Trophoblast cell (in vitro differentiated cells and primary cell): ENCODE measurements around the gene PEX10.

Experiments
- DNase-seq, 2 donors: peaks; one replicate each; pipeline ENCODE4 v3.0.0-alpha.2; 2016
- H2AFZ ChIP-seq: 2 replicates; pipeline ENCODE4 v1.6.1; 2013; ENCODE audit warnings: low read length, moderate library complexity, mild to moderate bottlenecking; ENCODE audit not compliant: insufficient read depth, poor library complexity
- H2AK5ac ChIP-seq: 2 replicates; pipeline ENCODE4 v1.6.1; 2013; ENCODE audit warnings: mild to moderate bottlenecking, low read length
- H2BK120ac ChIP-seq: 2 replicates; pipeline ENCODE4 v1.6.1; 2013; ENCODE audit warnings: low read length, mild to moderate bottlenecking, moderate library complexity; ENCODE audit not compliant: insufficient read depth, poor library complexity
- H2BK12ac ChIP-seq: 2 replicates; pipeline ENCODE4 v1.6.1; 2013; ENCODE audit warnings: mild to moderate bottlenecking, low read length, moderate library complexity
- H2BK5ac ChIP-seq: 2 replicates; pipeline ENCODE4 v1.6.1; 2013; ENCODE audit warnings: low read length, low read depth, moderate library complexity, mild to moderate bottlenecking; ENCODE audit not compliant: poor library complexity
- H3K14ac ChIP-seq: 2 replicates; pipeline ENCODE4 v1.6.1; 2013; ENCODE audit warnings: mild to moderate bottlenecking, low read length
- H3K18ac ChIP-seq: 2 replicates; pipeline ENCODE4 v1.6.1; 2013; ENCODE audit warnings: mild to moderate bottlenecking, low read length
- H3K23ac ChIP-seq: 2 replicates; pipeline ENCODE4 v1.6.1; 2013; ENCODE audit warnings: low read length
- H3K27ac ChIP-seq: 2 replicates; pipeline ENCODE4 v1.5.1; 2013; ENCODE audit warnings: low read depth, mild to moderate bottlenecking, inconsistent platforms, low read length, moderate library complexity
- H3K27me3 ChIP-seq: 2 replicates; pipeline ENCODE4 v1.6.1; 2013; ENCODE audit warnings: inconsistent platforms, mild to moderate bottlenecking, low read length, moderate library complexity; ENCODE audit not compliant: insufficient read depth
- H3K36me3 ChIP-seq, 2 experiments: 1 replicate in 1 of 2; 2 replicates in 1 of 2; pipeline ENCODE4 v1.6.1; 2013; ENCODE audit warnings: low read length in 2 of 2, mild to moderate bottlenecking in 2 of 2, moderate library complexity in 1 of 2; ENCODE audit not compliant: insufficient read depth in 2 of 2, control insufficient read depth in 1 of 2
- H3K4ac ChIP-seq: 2 replicates; pipeline ENCODE4 v1.6.1; 2013; ENCODE audit warnings: low read depth, mild to moderate bottlenecking, low read length, moderate library complexity
- H3K4me1 ChIP-seq, 2 experiments: 1 replicate in 1 of 2; 2 replicates in 1 of 2; pipeline ENCODE4 v1.6.1; 2013; ENCODE audit warnings: low read length in 2 of 2, mild to moderate bottlenecking in 2 of 2, moderate library complexity in 1 of 2; ENCODE audit not compliant: insufficient read depth in 2 of 2, control insufficient read depth in 1 of 2
- H3K4me2 ChIP-seq: 2 replicates; pipeline ENCODE4 v1.6.1; 2013; ENCODE audit warnings: inconsistent platforms, mild to moderate bottlenecking, low read length, moderate library complexity
- H3K4me3 ChIP-seq: 2 replicates; pipeline ENCODE4 v1.5.1; 2013; ENCODE audit warnings: mild to moderate bottlenecking, low read depth, low read length, inconsistent platforms
- H3K79me1 ChIP-seq: one replicate; pipeline ENCODE4 v1.6.1; 2013; ENCODE audit warnings: low read length
- H3K79me2 ChIP-seq: 2 replicates; pipeline ENCODE4 v1.6.1; 2013; ENCODE audit warnings: low read length, mild to moderate bottlenecking; ENCODE audit not compliant: control insufficient read depth, insufficient read depth, poor library complexity
- H3K9ac ChIP-seq: 2 replicates; pipeline ENCODE4 v1.6.1; 2013; ENCODE audit warnings: mild to moderate bottlenecking, low read length
- H3K9me3 ChIP-seq: 2 replicates; pipeline ENCODE4 v1.6.1; 2013; ENCODE audit warnings: low read depth, mild to moderate bottlenecking, control low read depth, inconsistent platforms, low read length; ENCODE audit not compliant: insufficient read depth
- H4K12ac ChIP-seq: 2 replicates; pipeline ENCODE4 v1.6.1; 2013; ENCODE audit warnings: low read depth, mild to moderate bottlenecking, low read length, moderate library complexity
- H4K8ac ChIP-seq: 2 replicates; pipeline ENCODE4 v1.6.1; 2013; ENCODE audit warnings: low read depth, mild to moderate bottlenecking, low read length, moderate library complexity
- H4K91ac ChIP-seq: one replicate; pipeline ENCODE4 v1.6.1; 2013; ENCODE audit warnings: low read depth, mild to moderate bottlenecking, low read length, moderate library complexity
- WGBS: extraction: QIAGEN DNeasy Blood & Tissue Kit; methylation state at CpG from one replicate; pipeline ENCODE4 v1.1.7; 2013; ENCODE audit warnings: missing lambda C conversion rate; ENCODE audit not compliant: insufficient read length, insufficient coverage; ENCODE audit errors: extremely low coverage; 5-methylcytosine and 5-hydroxymethylcytosine counted together

PEX10 gene

GRCh38 chr1:2406451-2407041, 5.8 kb downstream of the PEX10 start:
- no peaks in the 10 kb centered on the region for H3K79me2 ChIP-seq
- peaks cover 70 to 72% of the 10 kb centered on the region in 2 experiments for H3K36me3 ChIP-seq
- no peaks in the 10 kb centered on the region for H3K27me3 ChIP-seq
- no peak overlapping the region for H2BK12ac ChIP-seq
- no peaks in the 10 kb centered on the region for H3K79me1 ChIP-seq
- H4K8ac ChIP-seq: no peak overlapping the region
- no peak overlapping the region for H3K27ac ChIP-seq
- no peak overlapping the region for H3K4me2 ChIP-seq
- peaks cover 4 to 8% of the 10 kb centered on the region in 2 experiments for H3K4me1 ChIP-seq
- H2AFZ ChIP-seq: no peak overlapping the region
- WGBS: no CpG with 5 or more reads among the region's 26 CpGs
- H4K91ac ChIP-seq: no peak overlapping the region
- H4K12ac ChIP-seq: no peak overlapping the region
- no peak overlapping the region for H2BK5ac ChIP-seq
- H2AK5ac ChIP-seq: no peak overlapping the region
- H3K4me3 ChIP-seq: no peak overlapping the region
- no peak overlapping the region for H2BK120ac ChIP-seq
- no peak overlapping the region for H3K9ac ChIP-seq
- no peak overlapping the region for H3K4ac ChIP-seq
- no peak overlapping the region for H3K23ac ChIP-seq
- no peaks in the 10 kb centered on the region for H3K9me3 ChIP-seq
- H3K18ac ChIP-seq: no peak overlapping the region
- DNase-seq: no peak
- H3K14ac ChIP-seq: no peak overlapping the region

GRCh38 chr1:2405588-2406295, 6.6 kb downstream of the PEX10 start:
- Histone ChIP-seq H3K4me1 (peaks cover 3 to 5% of the 10 kb centered on the region in 2 experiments), H2AFZ (no peak overlapping the region), H2BK5ac (no peak overlapping the region), H3K79me2 (no peaks in the 10 kb centered on the region), H4K12ac (no peak overlapping the region), H2AK5ac (no peak overlapping the region), H3K4me2 (no peak overlapping the region), H3K9me3 (no peaks in the 10 kb centered on the region), H3K9ac (no peak overlapping the region), H3K4me3 (no peak overlapping the region), H3K14ac (no peak overlapping the region), H3K27me3 (no peaks in the 10 kb centered on the region), H3K18ac (no peak overlapping the region), H4K91ac (no peak overlapping the region), H3K79me1 (no peaks in the 10 kb centered on the region), H2BK12ac (no peak overlapping the region), H3K27ac (no peak overlapping the region), H3K36me3 (peaks cover 77 to 78% of the 10 kb centered on the region in 2 experiments), H3K4ac (no peak overlapping the region), H3K23ac (no peak overlapping the region), H2BK120ac (no peak overlapping the region), H4K8ac (no peak overlapping the region)
- WGBS: no CpG with 5 or more reads among the region's 28 CpGs
- no peak for DNase-seq

- Histone ChIP-seq H3K14ac (no peak overlapping the region), H2AFZ (no peak overlapping the region), H4K8ac (no peak overlapping the region), H3K4me1 (peaks cover 3 to 5% of the 10 kb centered on the region in 2 experiments), H4K12ac (no peak overlapping the region), H3K9ac (no peak overlapping the region), H2BK5ac (peak overlapping the region; percentile 22), H4K91ac (no peak overlapping the region), H3K4ac (no peak overlapping the region), H3K18ac (no peak overlapping the region), H3K9me3 (no peaks in the 10 kb centered on the region), H3K27me3 (no peaks in the 10 kb centered on the region), H3K23ac (no peak overlapping the region), H3K36me3 (peaks cover 82 to 85% of the 10 kb centered on the region in 2 experiments), H2BK120ac (no peak overlapping the region), H3K79me2 (no peaks in the 10 kb centered on the region), H2BK12ac (no peak overlapping the region), H3K4me3 (no peak overlapping the region), H3K4me2 (no peak overlapping the region), H3K79me1 (no peaks in the 10 kb centered on the region), H3K27ac (peak overlapping the region; percentile 28), H2AK5ac (no peak overlapping the region)
- WGBS: no CpG with 5 or more reads among the region's 24 CpGs
- DNase-seq: no peak
Measured at GRCh38 chr1:2404890-2405511, 7.4 kb downstream of the PEX10 start.

GRCh38 chr1:2404142-2404889, 8.0 kb downstream of the PEX10 start:
- H3K27me3 ChIP-seq: no peaks in the 10 kb centered on the region
- H3K79me1 ChIP-seq: no peaks in the 10 kb centered on the region
- no peak overlapping the region for H3K4me3 ChIP-seq
- H3K9me3 ChIP-seq: no peaks in the 10 kb centered on the region
- H3K4me2 ChIP-seq: no peak overlapping the region
- H2BK12ac ChIP-seq: no peak overlapping the region
- H2BK120ac ChIP-seq: no peak overlapping the region
- no peak overlapping the region for H4K91ac ChIP-seq
- H3K9ac ChIP-seq: no peak overlapping the region
- no peak overlapping the region for H4K12ac ChIP-seq
- peaks cover 3 to 5% of the 10 kb centered on the region in 2 experiments for H3K4me1 ChIP-seq
- H3K14ac ChIP-seq: no peak overlapping the region
- H3K36me3 ChIP-seq: peaks cover 84 to 89% of the 10 kb centered on the region in 2 experiments
- H2AFZ ChIP-seq: no peak overlapping the region
- no peaks in the 10 kb centered on the region for H3K79me2 ChIP-seq
- H3K18ac ChIP-seq: no peak overlapping the region
- no peak overlapping the region for H3K27ac ChIP-seq
- WGBS: no CpG with 5 or more reads among the region's 29 CpGs
- H4K8ac ChIP-seq: no peak overlapping the region
- H3K4ac ChIP-seq: no peak overlapping the region
- H3K23ac ChIP-seq: no peak overlapping the region
- H2AK5ac ChIP-seq: no peak overlapping the region
- peak; percentile 82 to 94 for DNase-seq
- H2BK5ac ChIP-seq: no peak overlapping the region
